KOPT-K1 (cell line): ENCODE measurements around the gene PIK3R2.

Experiments
- H3K27ac ChIP-seq: fragments of 200-600 bp; sonication (generic); 2 replicates; pipeline ENCODE4 v1.5.1; 2016; ENCODE audit warnings: antibody characterized with exemption, mild to moderate bottlenecking, low read depth, low read length; ENCODE audit not compliant: poor library complexity, severe bottlenecking
- H3K36me3 ChIP-seq: fragments of 200-600 bp; sonication (generic); 2 replicates; pipeline ENCODE4 v1.5.1; 2017; ENCODE audit warnings: antibody characterized with exemption, mild to moderate bottlenecking, low read length, moderate library complexity; ENCODE audit not compliant: insufficient read depth
- H3K9me3 ChIP-seq: fragments of 200-600 bp; sonication (generic); 2 replicates; pipeline ENCODE4 v1.5.1; 2017; ENCODE audit warnings: antibody characterized with exemption, low read length, mild to moderate bottlenecking; ENCODE audit not compliant: insufficient read depth, poor library complexity, severe bottlenecking

PIK3R2 gene

DNA sequence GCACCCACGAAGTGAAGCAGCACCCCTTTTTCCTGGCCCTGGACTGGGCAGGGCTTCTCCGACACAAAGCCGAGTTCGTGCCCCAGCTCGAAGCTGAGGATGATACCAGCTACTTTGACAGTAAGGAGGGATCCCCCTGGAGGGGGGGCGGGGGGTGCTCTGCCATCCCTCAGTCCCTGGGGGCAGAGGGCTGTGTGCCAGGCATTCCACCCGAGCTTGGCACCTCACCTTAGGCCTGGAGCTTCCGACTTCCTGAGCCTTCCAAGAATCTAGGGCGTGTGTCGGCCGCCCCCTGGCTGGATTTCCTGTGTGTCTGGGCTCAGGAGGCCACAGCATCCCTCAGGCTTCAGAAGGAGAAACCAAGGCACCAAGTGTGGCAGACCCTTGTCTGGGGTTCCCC lies 15.7 kb upstream of the PIK3R2 start:
- Histone ChIP-seq H3K9me3 (no peaks in the 10 kb centered on the region), H3K27ac (no peak overlapping the region), H3K36me3 (peaks cover 68% of the 10 kb centered on the region)

DNA sequence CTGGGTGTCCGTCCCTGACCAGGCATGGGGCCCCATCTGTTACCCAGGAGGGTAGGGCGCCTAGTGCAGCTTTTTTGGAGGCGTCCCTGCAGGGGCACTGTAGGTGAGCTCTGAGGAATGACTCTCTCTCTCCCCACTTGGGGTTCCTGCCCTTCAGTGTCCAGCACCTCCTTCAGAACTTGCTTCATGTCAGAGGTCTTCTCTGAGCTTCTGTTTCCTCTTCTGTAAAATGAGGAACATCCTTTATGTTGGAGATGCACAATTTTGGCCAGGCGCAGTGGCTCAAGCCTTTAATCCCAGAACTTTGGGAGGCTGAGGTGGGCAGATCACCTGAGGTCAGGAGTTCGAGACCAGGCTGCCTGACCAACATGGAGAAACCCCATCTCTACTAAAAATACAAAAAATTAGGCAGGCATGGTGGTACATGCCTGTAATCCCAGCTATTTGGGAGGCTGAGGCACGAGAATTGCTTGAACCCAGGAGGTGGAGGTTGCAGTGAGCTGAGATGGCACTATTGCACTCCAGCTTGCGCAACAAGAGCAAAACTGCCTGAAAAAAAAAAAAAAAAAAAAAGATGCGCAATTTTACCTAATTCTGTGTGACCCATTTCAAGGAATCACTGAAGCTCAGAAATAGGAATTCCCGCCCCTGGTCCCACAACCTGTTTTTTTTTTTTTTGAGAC lies 15.2 kb upstream of the PIK3R2 start:
- Histone ChIP-seq H3K27ac (no peak overlapping the region), H3K9me3 (no peaks in the 10 kb centered on the region), H3K36me3 (peaks cover 67% of the 10 kb centered on the region)

DNA sequence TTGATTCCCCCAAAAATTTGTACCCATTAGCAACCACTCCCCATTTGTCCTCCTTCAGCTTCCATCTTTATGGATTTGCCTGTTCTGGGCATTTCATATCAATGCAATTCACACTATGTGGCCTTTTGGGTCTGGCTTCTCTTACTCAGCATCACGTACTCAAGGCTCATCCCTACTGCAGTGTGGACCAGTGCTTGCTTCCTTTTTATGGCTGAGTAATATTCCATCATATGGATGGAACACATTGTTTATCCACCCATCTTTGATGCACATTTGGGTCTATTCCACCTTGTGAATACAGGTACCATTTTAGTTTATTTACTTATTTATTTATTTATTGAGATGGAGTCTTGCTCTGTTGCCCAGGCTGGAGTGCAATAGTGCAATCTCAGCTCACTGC lies 12.5 kb upstream of the PIK3R2 start:
- H3K27ac ChIP-seq = no peak overlapping the region
- H3K9me3 ChIP-seq = no peaks in the 10 kb centered on the region
- H3K36me3 ChIP-seq = peaks cover 76% of the 10 kb centered on the region

DNA sequence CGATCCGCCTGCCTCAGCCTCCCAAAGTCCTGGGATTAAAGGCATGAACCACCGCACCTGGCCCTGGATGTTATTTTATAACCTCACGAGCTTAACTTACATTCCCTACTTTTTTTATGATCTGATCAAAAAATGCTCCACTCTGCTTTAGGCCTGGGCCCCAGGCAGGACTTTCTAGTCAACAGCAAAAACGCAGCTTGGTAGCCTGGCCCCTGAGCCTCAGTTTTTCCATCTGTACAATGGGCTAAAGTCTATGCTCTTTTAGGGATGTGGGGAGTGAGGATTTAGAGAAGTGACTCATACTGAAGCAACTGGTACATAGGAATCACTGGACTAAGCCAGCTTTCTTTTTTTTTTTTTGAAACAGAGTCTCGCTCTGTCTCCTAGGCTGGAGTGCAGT lies 11.9 kb upstream of the PIK3R2 start:
- peaks cover 80% of the 10 kb centered on the region for H3K36me3 ChIP-seq
- H3K27ac ChIP-seq = no peak overlapping the region
- no peaks in the 10 kb centered on the region for H3K9me3 ChIP-seq

DNA sequence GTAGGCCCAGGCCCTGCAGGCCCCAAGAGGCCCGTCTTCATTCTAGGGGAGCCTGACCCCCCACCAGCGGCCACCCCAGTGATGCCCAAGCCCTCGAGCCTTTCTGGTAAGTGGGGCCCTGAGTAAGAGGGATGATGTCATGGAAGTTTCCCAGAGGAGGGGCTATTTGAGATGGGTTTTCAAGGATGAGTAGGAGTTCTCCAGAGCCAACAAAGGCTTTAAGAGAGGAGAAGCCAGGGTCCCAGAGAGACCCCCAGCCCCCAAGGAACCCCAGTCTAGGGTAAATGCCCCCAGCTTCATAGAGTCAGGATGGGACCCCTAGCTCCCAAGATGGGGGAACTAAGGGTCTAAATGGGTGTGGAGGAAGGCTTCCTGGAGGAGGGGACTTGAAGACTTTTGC lies 9.1 kb upstream of the PIK3R2 start:
- Histone ChIP-seq H3K27ac (no peak overlapping the region), H3K9me3 (no peaks in the 10 kb centered on the region), H3K36me3 (peaks cover 71% of the 10 kb centered on the region)

DNA sequence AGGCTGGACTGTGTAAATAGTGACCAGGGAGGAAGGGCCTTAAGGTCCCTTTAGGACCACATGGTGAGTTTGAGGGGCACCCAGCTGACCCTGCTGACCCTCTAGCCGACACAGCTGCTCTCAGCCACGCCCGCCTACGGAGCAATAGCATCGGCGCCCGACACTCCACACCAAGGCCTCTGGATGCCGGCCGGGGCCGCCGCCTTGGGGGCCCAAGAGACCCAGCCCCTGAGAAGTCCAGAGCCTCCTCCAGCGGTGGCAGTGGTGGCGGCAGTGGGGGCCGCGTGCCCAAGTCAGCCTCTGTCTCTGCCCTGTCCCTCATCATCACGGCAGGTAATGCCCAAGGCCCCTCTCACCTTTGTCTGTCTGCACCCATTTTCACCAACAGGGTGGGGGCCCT lies 8.6 kb upstream of the PIK3R2 start:
- Histone ChIP-seq H3K27ac (no peak overlapping the region), H3K36me3 (peaks cover 67% of the 10 kb centered on the region), H3K9me3 (no peaks in the 10 kb centered on the region)

DNA sequence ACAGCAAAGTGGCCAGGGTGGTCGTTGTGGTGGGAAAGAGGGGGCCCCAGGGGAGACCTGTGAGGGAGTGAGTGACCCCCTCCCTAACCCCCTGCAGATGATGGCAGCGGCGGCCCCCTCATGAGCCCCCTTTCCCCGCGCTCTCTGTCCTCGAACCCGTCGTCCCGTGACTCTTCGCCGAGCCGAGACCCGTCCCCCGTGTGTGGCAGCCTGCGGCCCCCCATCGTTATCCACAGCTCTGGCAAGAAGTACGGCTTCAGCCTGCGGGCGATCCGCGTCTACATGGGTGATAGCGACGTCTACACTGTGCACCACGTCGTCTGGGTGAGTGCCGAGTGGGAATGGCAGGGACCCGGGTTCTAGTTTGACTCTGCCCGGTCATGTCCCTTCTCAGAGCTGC lies 8.1 kb upstream of the PIK3R2 start:
- Histone ChIP-seq H3K27ac (no peak overlapping the region), H3K36me3 (peaks cover 67% of the 10 kb centered on the region), H3K9me3 (no peaks in the 10 kb centered on the region)

DNA sequence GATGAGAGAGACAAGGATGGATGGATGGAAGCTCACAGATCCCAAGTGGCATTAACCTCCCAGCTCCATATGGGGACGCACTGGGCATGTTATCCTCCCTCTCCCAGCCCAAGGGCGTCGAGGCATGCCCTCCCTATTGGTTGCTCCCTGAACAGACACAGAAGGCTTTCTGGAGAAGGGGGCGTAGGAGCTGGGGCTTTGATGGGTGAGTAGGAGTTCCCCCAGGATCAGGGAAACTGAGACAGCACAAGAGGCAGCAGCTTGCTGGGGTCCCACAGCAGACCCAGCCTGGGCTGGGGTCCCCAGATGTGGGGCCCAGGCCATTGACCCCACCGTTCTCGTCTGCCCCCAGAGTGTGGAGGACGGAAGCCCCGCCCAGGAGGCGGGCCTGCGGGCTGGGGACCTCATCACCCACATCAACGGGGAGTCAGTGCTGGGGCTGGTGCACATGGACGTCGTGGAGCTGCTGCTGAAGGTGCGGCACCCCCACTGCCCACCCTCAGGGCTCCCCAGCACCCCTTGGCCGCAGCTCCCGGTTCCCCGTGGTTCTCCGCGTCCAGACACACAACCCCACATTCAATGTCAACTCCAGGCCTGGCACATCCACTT lies 7.5 kb upstream of the PIK3R2 start:
- Histone ChIP-seq H3K36me3 (peaks cover 63% of the 10 kb centered on the region), H3K9me3 (no peaks in the 10 kb centered on the region), H3K27ac (no peak overlapping the region)

DNA sequence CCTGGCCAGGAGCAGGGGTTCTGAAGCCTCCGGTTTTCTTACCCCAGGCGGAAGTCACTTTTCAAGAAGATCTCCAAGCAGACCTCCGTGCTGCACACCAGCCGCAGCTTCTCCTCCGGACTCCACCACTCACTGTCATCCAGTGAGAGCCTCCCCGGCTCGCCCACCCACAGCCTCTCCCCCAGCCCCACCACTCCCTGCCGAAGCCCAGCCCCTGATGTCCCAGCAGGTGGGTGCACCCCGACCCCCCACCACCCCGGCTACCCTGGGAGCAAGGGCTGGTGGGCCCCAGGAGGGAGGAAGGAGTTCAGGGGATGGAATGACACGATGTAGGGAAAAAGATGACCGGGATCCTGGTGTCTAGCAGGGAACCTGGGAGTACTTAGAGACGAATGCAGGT lies 5.6 kb upstream of the PIK3R2 start:
- peaks cover 50% of the 10 kb centered on the region for H3K36me3 ChIP-seq
- no peaks in the 10 kb centered on the region for H3K9me3 ChIP-seq
- H3K27ac ChIP-seq = no peak overlapping the region

DNA sequence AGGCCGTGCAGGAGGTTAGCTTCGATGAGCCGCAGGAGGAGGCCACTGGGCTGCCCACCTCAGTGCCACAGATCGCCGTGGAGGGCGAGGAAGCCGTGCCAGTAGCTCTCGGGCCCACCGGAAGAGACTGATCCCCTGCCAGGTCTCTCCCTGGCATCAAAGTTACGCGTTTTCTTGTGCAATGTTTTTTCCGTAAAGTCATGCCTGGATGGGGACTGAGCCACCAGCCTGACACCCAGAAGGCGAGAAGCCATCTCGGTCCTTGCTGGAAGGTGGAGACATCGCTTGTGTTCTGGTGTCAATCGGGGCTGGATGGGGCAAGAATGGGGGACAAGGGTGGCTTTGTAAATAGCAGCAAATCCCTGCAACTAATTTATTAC lies 3.4 kb upstream of the PIK3R2 start:
- H3K36me3 ChIP-seq = peaks cover 28% of the 10 kb centered on the region
- H3K9me3 ChIP-seq = no peaks in the 10 kb centered on the region
- H3K27ac ChIP-seq = no peak overlapping the region

DNA sequence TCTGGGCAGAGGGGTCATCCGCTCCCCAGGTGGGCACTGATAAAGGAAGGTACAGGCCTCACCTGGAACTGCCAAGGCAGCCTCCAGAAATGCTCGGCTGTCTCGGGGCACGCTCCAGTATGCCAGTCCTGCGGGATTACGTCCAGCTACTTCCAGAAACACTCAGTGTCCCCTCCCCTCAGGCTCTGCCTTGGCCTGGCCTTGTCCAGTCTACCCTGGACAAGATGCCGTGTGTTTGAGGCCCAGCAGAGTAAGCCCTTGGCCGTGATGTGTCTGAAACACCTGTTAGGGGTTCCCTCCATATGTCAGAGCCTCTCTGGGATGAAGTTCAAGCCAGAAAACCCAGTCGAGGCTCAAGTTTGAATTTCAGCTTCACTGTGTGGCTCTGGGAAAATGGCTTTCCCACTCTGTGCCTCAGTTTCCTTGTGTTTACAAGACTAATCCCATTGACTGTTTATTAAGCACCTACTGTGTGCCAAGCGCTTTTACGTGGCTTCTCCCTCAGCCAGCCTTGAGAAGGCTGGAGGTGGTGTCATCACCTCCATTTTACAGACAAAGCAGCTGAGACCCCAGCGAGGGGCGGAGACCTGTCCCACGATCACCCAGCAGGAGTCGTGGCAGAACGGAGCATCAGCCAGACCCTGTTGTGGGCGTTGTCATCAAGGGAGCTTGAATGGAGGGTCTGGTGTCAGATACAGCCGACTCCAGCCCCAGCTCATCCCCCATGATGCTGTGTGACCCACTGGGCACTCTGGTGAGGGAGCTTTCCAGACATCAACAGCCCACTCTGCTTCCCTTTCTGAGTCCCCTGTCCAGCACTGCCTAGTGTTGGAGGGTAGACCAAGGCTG lies 2.0 kb upstream of the PIK3R2 start:
- Histone ChIP-seq H3K9me3 (no peaks in the 10 kb centered on the region), H3K36me3 (peaks cover 17% of the 10 kb centered on the region), H3K27ac (peak overlapping the region; percentile 81)

DNA sequence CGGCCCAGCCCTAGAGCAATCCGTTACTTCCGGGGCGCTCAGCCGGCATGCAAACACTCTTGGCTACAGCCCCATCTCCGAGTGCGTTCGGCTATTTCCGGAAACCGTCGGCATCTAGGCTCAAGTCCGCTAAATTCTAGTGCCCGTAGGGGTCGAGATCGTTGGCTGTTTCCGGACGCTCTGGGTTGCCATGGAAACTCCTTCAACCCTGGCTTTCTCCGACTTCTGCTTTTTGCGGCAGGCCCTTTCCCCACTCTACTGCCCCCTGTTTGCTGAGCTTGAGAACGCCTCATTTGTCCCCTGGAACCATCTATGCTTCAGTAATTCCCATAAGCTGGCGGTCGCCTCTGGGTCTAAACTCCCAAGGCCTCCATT lies 534 bp upstream of the PIK3R2 start:
- peaks cover 15% of the 10 kb centered on the region; the same call in 1 of the 2 replicates for H3K36me3 ChIP-seq
- H3K27ac ChIP-seq = peak overlapping the region; percentile 81

DNA sequence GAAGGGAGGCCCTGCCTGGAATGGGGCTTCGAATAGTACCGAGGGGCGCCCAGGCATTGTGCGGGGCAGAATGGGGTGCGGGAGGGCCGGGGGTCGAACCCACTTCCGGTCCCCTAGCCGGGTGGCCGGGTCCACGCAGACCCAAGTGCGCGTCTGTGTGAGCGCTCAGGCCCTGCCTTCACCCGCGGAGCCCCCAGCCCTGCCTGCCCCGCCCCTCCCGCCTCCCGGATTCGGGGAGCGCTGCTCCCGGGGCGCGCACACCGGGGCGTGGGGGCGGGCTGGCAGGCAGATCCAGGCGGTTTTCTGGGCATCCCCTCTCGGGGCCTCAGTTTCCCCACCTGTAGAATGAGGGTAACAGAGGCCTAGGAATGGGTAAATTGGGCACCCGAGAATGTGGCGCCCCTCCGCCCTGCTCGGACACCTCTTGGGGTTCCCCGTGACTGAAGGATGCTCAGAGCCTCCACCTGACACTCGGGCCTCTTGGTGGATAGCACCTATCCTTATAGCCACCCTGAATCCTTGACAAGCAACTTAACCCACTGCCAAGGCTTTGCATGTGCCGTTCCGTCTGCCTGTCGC lies 682 bp downstream of the PIK3R2 start:
- no peaks in the 10 kb centered on the region for H3K9me3 ChIP-seq
- peak overlapping the region; percentile 81 for H3K27ac ChIP-seq
- peaks cover 15% of the 10 kb centered on the region; the same call in 1 of the 2 replicates for H3K36me3 ChIP-seq

More for the DNA sequence above, 534 bp upstream of the PIK3R2 start:
- H3K9me3 ChIP-seq = no peaks in the 10 kb centered on the region

DNA sequence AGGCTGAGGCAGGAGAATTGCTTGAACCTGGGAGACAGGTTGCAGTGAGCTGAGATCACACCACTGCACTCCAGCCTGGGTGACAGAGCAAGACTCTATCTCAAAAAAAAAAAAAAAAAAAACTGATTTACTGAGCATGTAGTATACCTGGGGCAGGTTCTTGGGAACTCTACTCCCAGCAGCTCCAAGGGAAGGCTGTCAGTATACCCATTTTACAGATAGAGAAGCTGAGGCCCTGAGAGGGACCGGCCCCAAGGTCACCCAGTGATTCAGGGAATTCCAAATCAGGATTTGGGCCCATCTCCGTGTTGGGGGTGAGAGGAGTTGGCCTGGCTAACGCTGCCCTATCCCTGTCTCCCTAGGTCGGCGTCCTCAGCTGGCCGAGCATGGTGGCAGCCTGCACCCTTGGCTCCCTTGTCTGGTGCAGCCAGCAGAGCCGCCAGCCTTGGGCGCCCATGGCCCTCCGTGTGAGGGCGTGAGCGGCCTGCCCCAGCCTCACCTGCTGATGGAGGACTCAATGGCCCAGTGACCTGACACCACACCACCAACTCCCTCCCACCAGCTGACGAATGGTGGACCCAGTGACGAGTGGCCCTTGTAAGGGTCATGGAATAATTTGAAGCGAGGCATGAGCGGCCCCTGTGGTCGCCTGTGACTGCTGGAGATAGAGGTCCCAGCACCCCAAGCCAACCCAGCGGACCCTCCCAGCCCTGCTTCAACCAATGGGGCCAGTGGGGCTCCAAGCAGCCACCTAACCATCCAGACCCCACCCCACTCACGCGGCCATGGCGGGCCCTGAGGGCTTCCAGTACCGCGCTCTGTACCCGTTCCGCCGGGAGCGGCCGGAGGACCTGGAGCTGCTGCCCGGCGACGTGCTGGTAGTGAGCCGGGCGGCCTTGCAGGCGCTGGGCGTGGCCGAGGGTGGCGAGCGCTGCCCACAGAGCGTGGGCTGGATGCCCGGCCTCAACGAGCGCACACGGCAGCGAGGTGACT lies 2.4 kb downstream of the PIK3R2 start:
- Histone ChIP-seq H3K36me3 (peaks cover 15% of the 10 kb centered on the region; the same call in 1 of the 2 replicates), H3K9me3 (no peaks in the 10 kb centered on the region), H3K27ac (no peak overlapping the region)
